Osteoblast (primary cell): Measurements from ENCODE around the gene APH1A. TPM values are rescaled to one million over a fixed set of nuclear protein-coding genes. Genes with fewer than 3 reads are reported as not detected.
A peak's percentile ranks its signal among the peaks of the same experiment; 100 is the strongest.

ENCODE experiments used
- DNase-seq: peaks from one replicate; pipeline ENCODE4 v3.0.0; 2011; ENCODE audit warnings: low spot score, mixed read lengths; ENCODE audit not compliant: insufficient read length; ENCODE audit errors: missing footprints
- H2AFZ ChIP-seq: 2 replicates; pipeline ENCODE4 v1.6.0; 2011; ENCODE audit warnings: mild to moderate bottlenecking, low read length
- H3K27ac ChIP-seq: 2 replicates; pipeline ENCODE4 v1.5.1; 2011; ENCODE audit warnings: mild to moderate bottlenecking, low read depth, low read length, moderate library complexity
- H3K27me3 ChIP-seq: 2 replicates; pipeline ENCODE4 v1.6.0; 2012; ENCODE audit warnings: mild to moderate bottlenecking, control low read depth, inconsistent platforms, low read length, moderate library complexity; ENCODE audit not compliant: insufficient read depth
- H3K36me3 ChIP-seq: 2 replicates; pipeline ENCODE4 v1.5.1; 2011; ENCODE audit warnings: mild to moderate bottlenecking, low read length, control low read depth, moderate library complexity; ENCODE audit not compliant: insufficient read depth
- H3K4me1 ChIP-seq: 2 replicates; pipeline ENCODE4 v1.5.1; 2011; ENCODE audit warnings: mild to moderate bottlenecking, low read length, control low read depth, moderate library complexity; ENCODE audit not compliant: insufficient read depth
- H3K4me2 ChIP-seq: 2 replicates; pipeline ENCODE4 v1.6.0; 2011; ENCODE audit warnings: mild to moderate bottlenecking, low read length; ENCODE audit not compliant: insufficient read depth
- H3K4me3 ChIP-seq: fragments of 200-600 bp; sonication (generic); 3 replicates; pipeline ENCODE4 v1.5.1; 2012; ENCODE audit warnings: mild to moderate bottlenecking, low read length, inconsistent platforms; ENCODE audit not compliant: insufficient read depth
- H3K79me2 ChIP-seq: 2 replicates; pipeline ENCODE4 v1.6.0; 2012; ENCODE audit warnings: mild to moderate bottlenecking, low read length, control low read depth, inconsistent platforms; ENCODE audit not compliant: insufficient read depth
- H3K9me3 ChIP-seq: 2 replicates; pipeline ENCODE4 v1.5.1; 2011; ENCODE audit warnings: low read depth, low read length, control low read depth
- H4K20me1 ChIP-seq: 2 replicates; pipeline ENCODE4 v1.6.0; 2012; ENCODE audit warnings: mild to moderate bottlenecking, low read length, control low read depth; ENCODE audit not compliant: insufficient read depth
- CTCF ChIP-seq: IDR thresholded peaks from 2 replicates; pipeline ENCODE4 v1.5.1; 2011; ENCODE audit warnings: mild to moderate bottlenecking, low read depth, low read length, moderate library complexity; ENCODE audit errors: extremely low read depth
- total RNA-seq: library from RNA; depleted of rRNA; stranded (reverse); fragments of >200 nt; gene quantifications from 2 replicates; pipeline ENCODE4 v1.2.3, GENCODE V29; 2012

The APH1A gene
- total RNA-seq, 1 donor: 118 TPM

GRCh38 chr1:150280138-150280707 is 11.4 kb upstream of the APH1A start:
- Histone ChIP-seq H3K36me3 (peaks cover 30% of the 10 kb centered on the region), H3K4me1 (peaks cover 24% of the 10 kb centered on the region), H2AFZ (no peak overlapping the region), H4K20me1 (no peaks in the 10 kb centered on the region), H3K4me2 (no peak overlapping the region), H3K79me2 (peaks cover 12% of the 10 kb centered on the region), H3K27me3 (no peaks in the 10 kb centered on the region), H3K27ac (no peak overlapping the region), H3K4me3 (no peak overlapping the region), H3K9me3 (no peaks in the 10 kb centered on the region)
- DNase-seq: no peak
- no peak for TF ChIP-seq CTCF

GRCh38 chr1:150273311-150273710 is 4.5 kb upstream of the APH1A start:
- H3K27ac ChIP-seq: peak overlapping the region; percentile 78
- H2AFZ ChIP-seq: peak overlapping the region; percentile 60
- peak; percentile 86 for DNase-seq

GRCh38 chr1:150271291-150271959 is 2.6 kb upstream of the APH1A start:
- peaks cover 39% of the 10 kb centered on the region for H3K4me1 ChIP-seq
- TF ChIP-seq CTCF: no peak
- H3K27me3 ChIP-seq: no peaks in the 10 kb centered on the region

More at GRCh38 chr1:150273311-150273710, 4.5 kb upstream of the APH1A start:
- H3K9me3 ChIP-seq: no peaks in the 10 kb centered on the region
- H3K4me2 ChIP-seq: peak overlapping the region; percentile 92
- H3K79me2 ChIP-seq: peaks cover 15% of the 10 kb centered on the region
- H4K20me1 ChIP-seq: no peaks in the 10 kb centered on the region
- no peaks in the 10 kb centered on the region for H3K27me3 ChIP-seq
- H3K36me3 ChIP-seq: peaks cover 12% of the 10 kb centered on the region
- H3K4me3 ChIP-seq: peak overlapping the region; percentile 70
- H3K4me1 ChIP-seq: peaks cover 28% of the 10 kb centered on the region
- TF ChIP-seq CTCF: no peak

GRCh38 chr1:150269451-150269850 is 635 bp upstream of the APH1A start:
- H3K79me2 ChIP-seq: peaks cover 37% of the 10 kb centered on the region
- H3K9me3 ChIP-seq: no peaks in the 10 kb centered on the region
- peak overlapping the region; percentile 97 for H3K4me3 ChIP-seq
- H4K20me1 ChIP-seq: no peaks in the 10 kb centered on the region
- H3K4me2 ChIP-seq: peak overlapping the region; percentile 86
- peaks cover 39% of the 10 kb centered on the region for H3K4me1 ChIP-seq
- no peak for TF ChIP-seq CTCF
- H3K36me3 ChIP-seq: peaks cover 22% of the 10 kb centered on the region
- H2AFZ ChIP-seq: peak overlapping the region; percentile 93
- no peaks in the 10 kb centered on the region for H3K27me3 ChIP-seq
- peak overlapping the region; percentile 86 for H3K27ac ChIP-seq
- no peak for DNase-seq

More at GRCh38 chr1:150271291-150271959, 2.6 kb upstream of the APH1A start:
- Histone ChIP-seq H3K4me3 (no peak overlapping the region), H3K4me2 (no peak overlapping the region), H3K36me3 (peaks cover 17% of the 10 kb centered on the region), H3K27ac (no peak overlapping the region), H3K79me2 (peaks cover 34% of the 10 kb centered on the region), H3K9me3 (no peaks in the 10 kb centered on the region), H2AFZ (no peak overlapping the region), H4K20me1 (no peaks in the 10 kb centered on the region)
- no peak for DNase-seq
